Tibial nerve (tissue), 4 donors: ENCODE data around the gene IGF2BP3. TPM values are rescaled to one million over a fixed set of nuclear protein-coding genes. Genes with fewer than 3 reads are reported as not detected.

Experiments used
- DNase-seq, 2 donors: peaks; one replicate each; pipeline ENCODE4 v3.0.0-alpha.2; 2019; ENCODE audit warnings: low spot score in 2 of 2
- H3K27ac ChIP-seq, 4 donors: fragments of 200-600 bp; sonication (generic) in 3 of 4; one replicate each; pipeline ENCODE4 v1.5.1; 2017 to 2019; ENCODE audit warnings: mild to moderate bottlenecking in 1 of 4
- H3K27me3 ChIP-seq, 2 donors: fragments of 200-600 bp; sonication (generic) in 1 of 2; one replicate each; pipeline versions ENCODE4 v1.5.1 to v1.6.0; 2017 to 2019
- H3K36me3 ChIP-seq, 3 donors: fragments of 200-600 bp; sonication (generic); one replicate each; pipeline ENCODE4 v1.5.1; 2018 to 2019
- H3K4me1 ChIP-seq, 4 donors: fragments of 200-600 bp; sonication (generic) in 3 of 4; one replicate each; pipeline ENCODE4 v1.5.1; 2017 to 2019
- H3K4me3 ChIP-seq, 4 donors: fragments of 200-600 bp; sonication (generic) in 3 of 4; one replicate each; pipeline ENCODE4 v1.5.1; 2017 to 2019; ENCODE audit warnings: mild to moderate bottlenecking in 1 of 4, moderate library complexity in 1 of 4
- H3K9me3 ChIP-seq, 4 donors: fragments of 200-600 bp; sonication (generic) in 3 of 4; one replicate each; pipeline ENCODE4 v1.5.1; 2017 to 2019
- CTCF ChIP-seq, 5 experiments: fragments of 200-600 bp in 3 of 5; fragments of 450-650 bp in 2 of 5; sonication (generic) in 3 of 5; IDR thresholded peaks; one replicate each; pipeline ENCODE4 v1.5.1; 2016 to 2019; ENCODE audit warnings: antibody characterized with exemption in 5 of 5, mild to moderate bottlenecking in 3 of 5, moderate library complexity in 2 of 5
- EP300 ChIP-seq, 2 donors: sonication (generic); formaldehyde crosslinking; IDR thresholded peaks; one replicate each; pipeline ENCODE4 v1.6.1; 2017; ENCODE audit warnings: antibody characterized with exemption in 2 of 2, mild to moderate bottlenecking in 1 of 2
- POLR2A ChIP-seq, 2 donors: fragments of 450-650 bp; IDR thresholded peaks; one replicate each; pipeline ENCODE4 v1.6.1; 2017; ENCODE audit warnings: antibody characterized with exemption in 2 of 2, mild to moderate bottlenecking in 2 of 2, moderate library complexity in 2 of 2
- WGBS, 2 donors: methylation state at CpG; one replicate each; pipeline ENCODE4 v1.1.5; 2018; 5-methylcytosine and 5-hydroxymethylcytosine counted together
- total RNA-seq, 4 donors: library from RNA; depleted of rRNA; stranded (reverse); fragments of >200 nt; gene quantifications; one replicate each; pipeline ENCODE4 v1.1.0, GENCODE V29; 2016

Gene IGF2BP3
- total RNA-seq, 4 donors from 2014 or later, result 0.21 to 0.90 (median 0.59) TPM; not detected in 1

- Histone ChIP-seq H3K4me1 (no peaks in the 10 kb centered on the region), H3K27me3 (no peaks in the 10 kb centered on the region), H3K27ac (no peak overlapping the region), H3K9me3 (no peaks in the 10 kb centered on the region), H3K36me3 (no peaks in the 10 kb centered on the region), H3K4me3 (no peak overlapping the region)
- no peak for DNase-seq
- TF ChIP-seq CTCF (IDR thresholded peaks at IDR 0.05), result no peak
- no peak for TF ChIP-seq EP300 (IDR thresholded peaks at IDR 0.05)
- TF ChIP-seq POLR2A (IDR thresholded peaks at IDR 0.05), result no peak
- WGBS, 2 donors, result 83 to 85% methylated on average over 3 of the region's 3 CpGs
Observed at GRCh38 chr7:23449941-23450340, 20.4 kb downstream of the IGF2BP3 start.

- Histone ChIP-seq H3K36me3 (no peaks in the 10 kb centered on the region), H3K4me1 (no peaks in the 10 kb centered on the region), H3K27ac (no peak overlapping the region), H3K27me3 (no peaks in the 10 kb centered on the region), H3K4me3 (no peak overlapping the region), H3K9me3 (no peaks in the 10 kb centered on the region)
- TF ChIP-seq POLR2A (IDR thresholded peaks at IDR 0.05) (no peak), CTCF (IDR thresholded peaks at IDR 0.05) (no peak)
- no peak for DNase-seq
- 84 to 86% methylated on average over 5 of the region's 5 CpGs for WGBS, 2 donors
Observed at GRCh38 chr7:23445326-23445725, 25.0 kb downstream of the IGF2BP3 start.

GRCh38 chr7:23443974-23444373 is 26.3 kb downstream of the IGF2BP3 start:
- Histone ChIP-seq H3K9me3 (no peaks in the 10 kb centered on the region), H3K4me3 (no peak overlapping the region), H3K4me1 (no peaks in the 10 kb centered on the region), H3K27ac (no peak overlapping the region), H3K27me3 (no peaks in the 10 kb centered on the region), H3K36me3 (no peaks in the 10 kb centered on the region)
- TF ChIP-seq POLR2A (IDR thresholded peaks at IDR 0.05) (no peak), CTCF (IDR thresholded peaks at IDR 0.05) (no peak), EP300 (IDR thresholded peaks at IDR 0.05) (no peak)
- DNase-seq, result no peak
- 44 to 76% methylated on average over 1 of the region's 1 CpG for WGBS, 2 donors

GRCh38 chr7:23438171-23438570 is 32.1 kb downstream of the IGF2BP3 start:
- Histone ChIP-seq H3K27me3 (no peaks in the 10 kb centered on the region), H3K27ac (no peak overlapping the region), H3K4me1 (no peaks in the 10 kb centered on the region), H3K36me3 (no peaks in the 10 kb centered on the region), H3K4me3 (no peak overlapping the region), H3K9me3 (no peaks in the 10 kb centered on the region)
- DNase-seq, result no peak
- TF ChIP-seq CTCF (IDR thresholded peaks at IDR 0.05), result no peak
- no peak for TF ChIP-seq POLR2A (IDR thresholded peaks at IDR 0.05)
- no peak for TF ChIP-seq EP300 (IDR thresholded peaks at IDR 0.05)
- 90 to 91% methylated on average over 4 of the region's 4 CpGs for WGBS, 2 donors

DNA sequence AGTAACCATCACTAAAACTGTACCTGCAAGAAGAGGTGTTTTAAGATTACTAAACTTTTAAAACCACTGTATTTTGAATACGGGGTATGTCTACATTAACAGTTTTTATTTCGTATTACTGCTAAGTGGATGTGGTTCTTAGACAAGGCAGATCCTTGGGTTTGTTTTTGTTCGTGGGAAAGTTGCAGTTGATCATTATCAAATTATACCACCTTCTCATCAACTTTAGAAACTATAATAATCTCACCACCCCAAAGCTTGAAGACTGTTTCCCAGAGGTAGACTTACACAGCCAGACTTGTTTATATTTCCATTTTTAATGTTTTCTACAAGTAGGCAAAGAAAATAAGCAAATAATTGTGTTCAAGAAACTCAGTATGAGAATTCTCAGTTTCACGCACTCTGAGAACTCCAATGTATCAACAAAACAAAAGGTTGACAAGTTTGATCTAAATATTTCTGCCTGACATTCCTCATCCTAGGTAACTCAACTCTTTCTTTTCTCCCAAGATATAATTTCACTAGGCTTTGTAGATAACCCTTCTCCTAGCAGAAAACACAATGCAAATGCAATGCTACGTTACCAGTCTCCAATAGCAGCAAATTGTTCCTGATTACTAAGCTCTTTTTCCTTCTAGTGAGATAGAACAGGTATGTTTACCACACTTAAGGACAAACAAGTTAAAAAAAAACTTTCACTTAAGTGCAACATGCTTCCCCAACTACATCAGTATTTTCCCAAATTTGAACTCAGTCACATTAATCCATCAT is 36.0 kb downstream of the IGF2BP3 start:
- H3K36me3 ChIP-seq, result no peaks in the 10 kb centered on the region
- H3K27me3 ChIP-seq, result no peaks in the 10 kb centered on the region
- H3K4me3 ChIP-seq, result no peak overlapping the region
- H3K9me3 ChIP-seq, result no peaks in the 10 kb centered on the region
- no peak for TF ChIP-seq CTCF (IDR thresholded peaks at IDR 0.05)
- no peak for TF ChIP-seq POLR2A (IDR thresholded peaks at IDR 0.05)
- TF ChIP-seq EP300 (IDR thresholded peaks at IDR 0.05), result no peak
- no peaks in the 10 kb centered on the region for H3K4me1 ChIP-seq
- DNase-seq, result no peak
- no peak overlapping the region for H3K27ac ChIP-seq
- 82 to 92% methylated on average over 5 of the region's 5 CpGs for WGBS, 2 donors
